Thoracic aorta (tissue), 2 donors: ENCODE results near the gene ACAT2. TPM values are rescaled to one million over a fixed set of nuclear protein-coding genes. Genes with fewer than 3 reads are reported as not detected.

ENCODE experiments used
- ATAC-seq: fragments of 150-250 bp; one replicate; pipeline ENCODE4 v1.8.0; 2017; ENCODE audit warnings: low read depth; ENCODE audit not compliant: insufficient number of reproducible peaks, low FRiP score
- DNase-seq: peaks from one replicate; pipeline ENCODE4 v3.0.0-alpha.2; 2020; ENCODE audit warnings: low spot score
- H3K27ac ChIP-seq, 2 donors: fragments of 200-600 bp; sonication (generic); 1 replicate in 1 of 2; 2 replicates in 1 of 2; pipeline ENCODE4 v1.5.1; 2016; ENCODE audit warnings: mild to moderate bottlenecking in 2 of 2, moderate library complexity in 2 of 2
- H3K27me3 ChIP-seq: fragments of 200-600 bp; sonication (generic); replicated peaks from 2 replicates; pipeline ENCODE4 v1.6.0; 2016; ENCODE audit warnings: mild to moderate bottlenecking; ENCODE audit not compliant: insufficient read depth
- H3K36me3 ChIP-seq: fragments of 200-600 bp; sonication (generic); one replicate; pipeline ENCODE4 v1.5.1; 2016
- H3K4me1 ChIP-seq, 2 donors: fragments of 200-600 bp; sonication (generic); 1 replicate in 1 of 2; 2 replicates in 1 of 2; pipeline versions ENCODE4 v1.5.1 to v1.6.0; 2016; ENCODE audit warnings: low read depth in 2 of 2, mild to moderate bottlenecking in 1 of 2; ENCODE audit not compliant: control insufficient read depth in 1 of 2
- H3K4me3 ChIP-seq: fragments of 200-600 bp; sonication (generic); 2 replicates; pipeline ENCODE4 v1.5.1; 2016; ENCODE audit warnings: mild to moderate bottlenecking
- H3K9me3 ChIP-seq: fragments of 200-600 bp; sonication (generic); 2 replicates; pipeline ENCODE4 v1.5.1; 2016
- CTCF ChIP-seq: fragments of 200-600 bp; sonication (generic); IDR thresholded peaks from one replicate; pipeline ENCODE4 v1.5.1; 2019; ENCODE audit warnings: antibody characterized with exemption
- total RNA-seq, 2 donors: library from RNA; depleted of rRNA; stranded (reverse); fragments of >200 nt; gene quantifications; one replicate each; pipeline versions ENCODE4 v1.1.0 to v1.2.3, GENCODE V29; 2016

ACAT2 gene
- total RNA-seq, 2 donors from 2014 or later, result 8.1 to 11.1 TPM

- DNase-seq, result peak; percentile 62
- Histone ChIP-seq H3K9me3 (no peaks in the 10 kb centered on the region), H3K4me3 (peak within 1 kb of the TSS; percentile 89), H3K36me3 (no peaks in the 10 kb centered on the region), H3K27ac (peak within 1 kb of the TSS; percentile 97 to 99), H3K27me3 (no peaks in the 10 kb centered on the region), H3K4me1 (peaks cover 33 to 45% of the 10 kb centered on the region in 2 donors)
- no peak for TF ChIP-seq CTCF
- peak; percentile 89 for ATAC-seq
Observed at GRCh38 chr6:159726918-159727716, 34.7 kb upstream of the ACAT2 start, which contains the start of gene WTAP. WTAP (plus strand) TSS chr6:159727506; CDS start chr6:159736266, 8,760 bp downstream.

GRCh38 chr6:159727717-159728445, 34.0 kb upstream of the ACAT2 start:
- no peaks in the 10 kb centered on the region for H3K27me3 ChIP-seq
- DNase-seq, result no peak
- peak; percentile 37 for ATAC-seq
- TF ChIP-seq CTCF, result no peak
- H3K27ac ChIP-seq, result peak overlapping the region; percentile 97 to 99
- peak overlapping the region; percentile 89 for H3K4me3 ChIP-seq
- peaks cover 39 to 53% of the 10 kb centered on the region in 2 donors for H3K4me1 ChIP-seq
- no peaks in the 10 kb centered on the region for H3K9me3 ChIP-seq
- H3K36me3 ChIP-seq, result no peaks in the 10 kb centered on the region

- H3K4me3 ChIP-seq, result peak overlapping the region; percentile 89
- no peaks in the 10 kb centered on the region for H3K27me3 ChIP-seq
- no peaks in the 10 kb centered on the region for H3K36me3 ChIP-seq
- peak overlapping the region; percentile 97 to 99 for H3K27ac ChIP-seq
- ATAC-seq (no peak), DNase-seq (no peak)
- no peak for TF ChIP-seq CTCF
- H3K4me1 ChIP-seq, result peaks cover 39 to 57% of the 10 kb centered on the region in 2 donors
- H3K9me3 ChIP-seq, result no peaks in the 10 kb centered on the region
Observed at GRCh38 chr6:159728531-159728964, 33.3 kb upstream of the ACAT2 start.

- H3K36me3 ChIP-seq, result no peaks in the 10 kb centered on the region
- no peaks in the 10 kb centered on the region for H3K9me3 ChIP-seq
- no peaks in the 10 kb centered on the region for H3K27me3 ChIP-seq
- ATAC-seq (no peak), DNase-seq (no peak)
- no peak for TF ChIP-seq CTCF
- H3K27ac ChIP-seq, result peak overlapping the region in 1 of 2 donors; percentile 17
- H3K4me1 ChIP-seq, result peaks cover 48 to 60% of the 10 kb centered on the region in 2 donors
- peak overlapping the region; percentile 89 for H3K4me3 ChIP-seq
Observed at GRCh38 chr6:159729598-159730331, 32.1 kb upstream of the ACAT2 start.
